ENCODE measurements around the gene STXBP6. TPM values are rescaled to one million over a fixed set of nuclear protein-coding genes. Genes with fewer than 3 reads are reported as not detected.

STXBP6 gene
- total and polyA plus RNA-seq, 2 donors (not counting 3 experiments of a cell fraction or from before 2014, with no cell fraction given), result 0.06 TPM; not detected in 1

- intact Hi-C loops (cut with micrococcal nuclease) (no loop called here), dilution Hi-C loops (cut with MboI; ENCODE audit: extremely low pct_ligation_motif_present, low sequenced_read_pairs) (no loop called here)
- H3K9ac ChIP-seq (replicated peaks; ENCODE audit: extremely low read depth, insufficient read depth, low read length), result no peak overlapping the region
- no peak for DNase-seq (ENCODE audit: low read depth, low spot score)
- H3K9me3 ChIP-seq (replicated peaks; ENCODE audit: control insufficient read depth, insufficient read depth, low read length), result no peaks in the 10 kb centered on the region
- H3K27ac ChIP-seq (ENCODE audit: insufficient read depth, low read depth, low read length), result no peak overlapping the region
- H3K9me1 ChIP-seq (replicated peaks; ENCODE audit: control insufficient read depth, extremely low read depth, insufficient read depth, low read length), result no peaks in the 10 kb centered on the region
- TF ChIP-seq FOS (IDR thresholded peaks at IDR 0.05; ENCODE audit: borderline replicate concordance, insufficient read depth, low read length) (no peak), CTCF (IDR thresholded peaks at IDR 0.05; ENCODE audit: extremely low read depth in 1 of 2, insufficient read depth in 1 of 2, low read depth in 1 of 2, low read length in 2 of 2) (no peak)
- no peak overlapping the region for H3K4me3 ChIP-seq (replicated peaks in 1 of 3; ENCODE audit: insufficient read depth in 1 of 3, low read depth in 1 of 3, low read length in 3 of 3)
- BruUV-seq (replicated peaks), result no TSS peak
- no peak overlapping the region for H2AFZ ChIP-seq (ENCODE audit: low read depth, low read length)
- H3K36me3 ChIP-seq (ENCODE audit: control insufficient read depth in 2 of 2, extremely low read depth in 1 of 2, insufficient read depth in 2 of 2, low read length in 2 of 2), result no peaks in the 10 kb centered on the region
- H3K4me2 ChIP-seq (ENCODE audit: insufficient read depth, low read length), result no peak overlapping the region
- FAIRE-seq, result no peak
- no peaks in the 10 kb centered on the region for H3K79me2 ChIP-seq (ENCODE audit: control insufficient read depth, insufficient read depth, low read length)
- ChIA-PET CTCF (no interaction called here), POLR2A (no interaction called here)
- no peaks in the 10 kb centered on the region for H3K4me1 ChIP-seq (ENCODE audit: control insufficient read depth, extremely low read depth, insufficient read depth, low read length)
- no peaks in the 10 kb centered on the region for H4K20me1 ChIP-seq (replicated peaks; ENCODE audit: control insufficient read depth, extremely low read depth, insufficient read depth, low read length)
- no peaks in the 10 kb centered on the region for H3K27me3 ChIP-seq (ENCODE audit: control insufficient read depth in 2 of 2, insufficient read depth in 2 of 2, low read length in 2 of 2)
Measured at GRCh38 chr14:24844011-24844410, 205.9 kb downstream of the STXBP6 start.

DNA sequence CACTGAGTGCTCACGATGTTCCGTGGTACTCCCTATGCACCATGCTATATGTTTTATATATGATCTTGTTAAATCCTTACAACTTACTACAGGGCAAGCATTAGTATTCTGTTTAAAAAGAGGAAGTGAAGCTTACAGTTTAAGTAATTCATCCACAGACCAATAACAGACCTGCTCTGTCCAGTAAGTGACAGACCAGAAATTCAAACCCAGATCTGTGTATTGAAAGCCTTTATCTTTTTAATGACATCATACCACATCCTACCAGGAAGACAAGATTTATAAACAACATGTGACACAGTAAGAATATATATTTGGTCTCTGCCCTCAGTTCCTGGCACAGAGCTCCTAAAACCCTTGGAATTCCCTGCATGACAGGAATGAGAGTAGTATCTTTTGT lies 206.5 kb downstream of the STXBP6 start:
- no peak overlapping the region for H3K4me3 ChIP-seq (replicated peaks in 1 of 3; ENCODE audit: insufficient read depth in 1 of 3, low read depth in 1 of 3, low read length in 3 of 3)
- TF ChIP-seq CTCF (IDR thresholded peaks at IDR 0.05; ENCODE audit: extremely low read depth in 1 of 2, insufficient read depth in 1 of 2, low read depth in 1 of 2, low read length in 2 of 2) (no peak), JUN (IDR thresholded peaks at IDR 0.05; ENCODE audit: borderline replicate concordance, insufficient read depth, insufficient read length, low read depth) (no peak), POLR2A (IDR thresholded peaks at IDR 0.05; ENCODE audit: low read depth, low read length) (no peak), MYC (IDR thresholded peaks at IDR 0.05; ENCODE audit: low read depth, low read length) (no peak), EZH2 (IDR thresholded peaks at IDR 0.05; ENCODE audit: borderline replicate concordance, low read depth, low read length, severe bottlenecking) (no peak), GATA2 (IDR thresholded peaks at IDR 0.05; ENCODE audit: insufficient read depth, insufficient read length, low read depth, low read length) (no peak), FOS (IDR thresholded peaks at IDR 0.05; ENCODE audit: borderline replicate concordance, insufficient read depth, low read length) (no peak), POLR2AphosphoS5 (IDR thresholded peaks at IDR 0.05; ENCODE audit: insufficient read depth, low read depth, low read length) (no peak), MAX (IDR thresholded peaks at IDR 0.05; ENCODE audit: insufficient read depth, insufficient read length) (no peak)
- H3K4me2 ChIP-seq (ENCODE audit: insufficient read depth, low read length), result no peak overlapping the region
- no peaks in the 10 kb centered on the region for H3K9me3 ChIP-seq (replicated peaks; ENCODE audit: control insufficient read depth, insufficient read depth, low read length)
- no peaks in the 10 kb centered on the region for H4K20me1 ChIP-seq (replicated peaks; ENCODE audit: control insufficient read depth, extremely low read depth, insufficient read depth, low read length)
- intact Hi-C loops (cut with micrococcal nuclease), result no loop called here
- no peaks in the 10 kb centered on the region for H3K79me2 ChIP-seq (ENCODE audit: control insufficient read depth, insufficient read depth, low read length)
- dilution Hi-C loops (cut with MboI; ENCODE audit: extremely low pct_ligation_motif_present, low sequenced_read_pairs), result no loop called here
- FAIRE-seq, result no peak
- no peaks in the 10 kb centered on the region for H3K27me3 ChIP-seq (ENCODE audit: control insufficient read depth in 2 of 2, insufficient read depth in 2 of 2, low read length in 2 of 2)
- no peak overlapping the region for H3K9ac ChIP-seq (replicated peaks; ENCODE audit: extremely low read depth, insufficient read depth, low read length)
- no peaks in the 10 kb centered on the region for H3K4me1 ChIP-seq (ENCODE audit: control insufficient read depth, extremely low read depth, insufficient read depth, low read length)
- no peak overlapping the region for H2AFZ ChIP-seq (ENCODE audit: low read depth, low read length)
- POLR2A ChIA-PET, result no interaction called here
- no peaks in the 10 kb centered on the region for H3K36me3 ChIP-seq (ENCODE audit: control insufficient read depth in 2 of 2, extremely low read depth in 1 of 2, insufficient read depth in 2 of 2, low read length in 2 of 2)
- H3K27ac ChIP-seq (ENCODE audit: insufficient read depth, low read depth, low read length), result no peak overlapping the region
- CTCF ChIA-PET, result no interaction called here
- BruUV-seq (replicated peaks), result no TSS peak
- H3K9me1 ChIP-seq (replicated peaks; ENCODE audit: control insufficient read depth, extremely low read depth, insufficient read depth, low read length), result no peaks in the 10 kb centered on the region
- DNase-seq (ENCODE audit: low read depth, low spot score), result no peak

All from endothelial cell of umbilical vein (primary cell).